HUES48 (cell line): ENCODE measurements around the gene CCDC196.

ENCODE experiments used
- H3K27ac ChIP-seq: one replicate; pipeline ENCODE4 v1.7.0; 2013; ENCODE audit warnings: low read depth, low read length, inconsistent platforms
- H3K27me3 ChIP-seq: 2 replicates; pipeline ENCODE4 v1.6.1; 2013; ENCODE audit warnings: mild to moderate bottlenecking, low read length; ENCODE audit not compliant: control insufficient read depth, insufficient read depth
- H3K36me3 ChIP-seq: 2 replicates; pipeline ENCODE4 v1.6.1; 2013; ENCODE audit warnings: low read length; ENCODE audit not compliant: control insufficient read depth, insufficient read depth
- H3K4me1 ChIP-seq: 2 replicates; pipeline ENCODE4 v1.6.1; 2013; ENCODE audit warnings: mild to moderate bottlenecking, low read length; ENCODE audit not compliant: control insufficient read depth, insufficient read depth
- H3K4me3 ChIP-seq: 2 replicates; pipeline ENCODE4 v1.5.1; 2013; ENCODE audit warnings: mild to moderate bottlenecking, low read depth, low read length
- H3K9ac ChIP-seq: 2 replicates; pipeline ENCODE4 v1.6.1; 2013; ENCODE audit warnings: mild to moderate bottlenecking, low read depth, low read length, moderate library complexity
- H3K9me3 ChIP-seq: 2 replicates; pipeline ENCODE4 v1.6.1; 2013; ENCODE audit warnings: low read length; ENCODE audit not compliant: control insufficient read depth, insufficient read depth

Gene CCDC196

DNA sequence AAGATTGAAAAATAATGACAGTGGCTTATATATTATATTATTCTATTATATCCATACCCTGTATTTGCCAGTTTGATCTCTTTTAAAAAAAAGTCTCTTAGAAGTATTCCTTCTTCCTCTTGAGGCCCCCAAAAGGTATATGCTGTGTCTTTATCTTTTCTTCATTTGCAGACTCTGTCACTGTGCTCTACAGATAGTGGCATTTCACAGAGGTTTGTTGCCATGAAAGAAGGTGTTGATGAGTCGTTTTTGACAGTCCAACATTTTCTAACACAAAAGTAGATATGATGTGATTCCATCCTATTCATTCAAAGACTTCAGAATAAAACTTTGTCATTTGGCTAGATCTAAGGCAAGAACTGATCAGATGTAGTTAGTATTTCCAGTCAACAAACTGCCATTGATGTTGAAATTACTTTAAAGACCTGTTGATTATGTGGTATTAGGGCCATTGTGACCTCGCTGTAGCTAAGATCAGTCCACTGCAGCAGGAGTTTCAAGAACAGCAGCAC is at the start of gene CCDC196:
CCDC196 (plus strand) TSS at position 462 of the 512 bp plus-strand sequence. CDS start 132 bp downstream, outside the sequence.
- Histone ChIP-seq H3K4me3 (no peak within 1 kb of the TSS), H3K27me3 (no peaks in the 10 kb centered on the region), H3K4me1 (no peaks in the 10 kb centered on the region), H3K9ac (no peak within 1 kb of the TSS), H3K36me3 (no peaks in the 10 kb centered on the region), H3K9me3 (no peaks in the 10 kb centered on the region), H3K27ac (no peak within 1 kb of the TSS)

- Histone ChIP-seq H3K4me1 (no peaks in the 10 kb centered on the region), H3K27me3 (no peaks in the 10 kb centered on the region), H3K27ac (no peak overlapping the region), H3K36me3 (no peaks in the 10 kb centered on the region), H3K9me3 (peaks cover 23% of the 10 kb centered on the region), H3K4me3 (no peak overlapping the region), H3K9ac (no peak overlapping the region)
These were observed 45.4 kb upstream of the CCDC196 start for GRCh38 chr14:66440801-66441200.

GRCh38 chr14:66442953-66443571 is 43.1 kb upstream of the CCDC196 start:
- no peak overlapping the region for H3K27ac ChIP-seq
- no peaks in the 10 kb centered on the region for H3K27me3 ChIP-seq
- no peaks in the 10 kb centered on the region for H3K4me1 ChIP-seq
- no peak overlapping the region for H3K4me3 ChIP-seq
- H3K36me3 ChIP-seq, result no peaks in the 10 kb centered on the region
- H3K9me3 ChIP-seq, result peaks cover 14% of the 10 kb centered on the region
- no peak overlapping the region for H3K9ac ChIP-seq

DNA sequence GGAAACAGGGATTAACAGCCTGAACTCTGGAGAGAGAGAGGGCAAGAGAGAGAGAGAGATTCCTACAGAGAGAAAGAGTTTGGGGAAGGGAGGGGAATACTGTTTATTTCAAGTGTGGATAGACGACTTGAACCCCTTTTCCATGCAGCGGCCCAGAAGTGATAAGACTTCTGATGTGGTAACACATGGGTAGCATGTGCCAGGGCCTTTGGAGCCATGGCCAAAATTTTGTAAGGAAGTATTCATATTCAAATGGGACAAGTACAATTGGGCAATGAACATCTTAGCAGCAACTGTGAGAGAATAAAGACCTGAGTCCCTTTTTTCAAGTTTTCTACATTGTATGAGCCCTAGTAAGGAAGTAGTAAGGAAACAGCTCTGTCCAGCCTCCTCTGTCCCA is 42.4 kb upstream of the CCDC196 start:
- H3K27ac ChIP-seq, result no peak overlapping the region
- no peaks in the 10 kb centered on the region for H3K27me3 ChIP-seq
- no peaks in the 10 kb centered on the region for H3K36me3 ChIP-seq
- H3K9ac ChIP-seq, result no peak overlapping the region
- no peaks in the 10 kb centered on the region for H3K4me1 ChIP-seq
- H3K9me3 ChIP-seq, result peaks cover 7% of the 10 kb centered on the region
- no peak overlapping the region for H3K4me3 ChIP-seq

DNA sequence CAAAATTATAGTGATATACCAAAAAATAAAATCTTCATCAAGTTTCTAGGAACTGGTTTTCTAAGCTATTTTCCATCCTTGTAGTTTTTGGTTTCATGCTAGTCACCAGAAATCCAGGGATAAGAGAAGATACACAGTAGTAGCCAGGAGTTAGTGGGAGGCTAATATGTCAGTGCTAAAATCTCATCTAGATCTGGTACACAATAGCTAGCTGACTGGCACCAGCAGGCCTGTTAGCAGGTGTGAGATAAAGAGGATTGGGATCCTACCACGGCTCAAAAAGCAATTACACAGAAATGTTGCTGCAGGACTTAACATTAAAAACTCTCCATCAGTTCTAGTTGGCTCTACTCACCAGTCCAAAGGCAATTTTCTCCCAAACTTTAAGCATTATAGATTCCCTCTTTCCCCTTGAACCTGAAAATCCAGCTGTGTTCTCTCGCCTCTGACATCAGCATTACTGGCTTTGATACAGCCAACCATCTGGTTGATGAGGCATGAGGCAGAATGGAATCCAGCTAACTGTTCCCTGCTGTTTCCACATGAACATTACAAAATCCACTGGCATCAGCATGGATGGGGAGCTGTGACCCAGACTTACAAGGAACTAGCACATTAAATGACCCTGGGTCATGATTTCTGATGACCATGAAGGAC is 41.8 kb upstream of the CCDC196 start:
- H3K9me3 ChIP-seq, result peaks cover 5% of the 10 kb centered on the region
- H3K27ac ChIP-seq, result no peak overlapping the region
- H3K27me3 ChIP-seq, result no peaks in the 10 kb centered on the region
- no peaks in the 10 kb centered on the region for H3K4me1 ChIP-seq
- H3K36me3 ChIP-seq, result no peaks in the 10 kb centered on the region
- no peak overlapping the region for H3K9ac ChIP-seq
- H3K4me3 ChIP-seq, result no peak overlapping the region

DNA sequence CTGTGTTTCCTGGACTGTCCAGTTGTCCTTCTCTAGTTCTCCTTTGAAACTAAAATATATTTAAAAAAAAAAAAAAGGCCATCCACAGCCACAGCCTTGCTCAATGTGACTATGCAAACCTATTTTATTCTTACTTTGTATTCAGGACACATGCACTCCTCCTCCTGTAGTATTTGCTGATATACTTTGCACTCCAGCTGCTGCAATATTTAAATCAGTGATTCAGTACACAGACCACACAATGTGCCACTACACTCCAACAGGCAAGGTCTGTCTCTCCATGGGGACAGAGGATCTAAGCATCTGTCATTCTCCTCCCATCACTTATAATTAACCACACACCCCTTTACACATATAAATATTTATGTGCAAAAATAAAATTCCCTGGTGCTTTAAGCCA is 40.2 kb upstream of the CCDC196 start:
- Histone ChIP-seq H3K9me3 (no peaks in the 10 kb centered on the region), H3K4me3 (no peak overlapping the region), H3K27ac (no peak overlapping the region), H3K9ac (no peak overlapping the region), H3K27me3 (no peaks in the 10 kb centered on the region), H3K36me3 (no peaks in the 10 kb centered on the region), H3K4me1 (no peaks in the 10 kb centered on the region)

DNA sequence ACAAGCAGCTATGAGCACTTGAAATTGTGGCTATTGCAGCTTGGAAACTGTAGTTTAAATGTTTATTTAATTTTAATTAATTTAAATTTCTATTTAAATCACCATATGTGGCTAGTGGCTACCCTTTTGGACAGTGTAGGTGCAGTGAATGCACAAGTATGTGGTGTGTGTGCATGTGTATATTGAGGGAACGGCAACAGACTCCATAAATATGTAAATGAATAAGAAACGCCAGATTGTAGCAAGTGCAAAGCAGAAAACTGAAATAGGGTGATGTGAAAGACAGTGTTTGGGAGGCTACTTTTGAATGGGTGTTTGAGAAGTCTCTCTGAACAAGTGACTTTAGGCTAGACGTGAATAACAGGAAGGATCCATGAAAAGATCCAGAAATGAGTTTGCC is 32.7 kb upstream of the CCDC196 start:
- H3K4me3 ChIP-seq, result no peak overlapping the region
- H3K9me3 ChIP-seq, result no peaks in the 10 kb centered on the region
- no peaks in the 10 kb centered on the region for H3K36me3 ChIP-seq

DNA sequence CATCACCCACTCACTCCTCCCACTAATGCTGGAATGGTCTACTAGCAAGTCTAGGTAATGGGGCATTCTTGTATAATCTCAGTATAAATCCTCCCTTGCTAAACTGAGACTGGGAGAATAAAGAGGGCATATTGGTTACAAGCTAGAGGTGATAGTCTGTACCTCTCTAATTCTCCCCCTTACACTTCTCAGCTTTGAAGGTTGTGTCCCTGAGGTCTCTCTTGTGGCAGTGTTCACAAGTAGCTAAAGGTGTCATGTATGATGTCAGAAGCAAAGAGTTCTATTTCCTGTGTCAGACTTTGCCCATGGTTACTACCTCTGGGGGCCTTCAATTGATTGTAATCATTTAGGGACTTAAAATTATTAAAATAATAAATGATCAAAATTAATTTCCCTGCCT is 26.6 kb upstream of the CCDC196 start:
- Histone ChIP-seq H3K9ac (no peak overlapping the region), H3K27ac (no peak overlapping the region), H3K27me3 (no peaks in the 10 kb centered on the region), H3K4me3 (no peak overlapping the region), H3K4me1 (no peaks in the 10 kb centered on the region), H3K9me3 (0 out of 2 replicates have a peak, but pooled peaks cover 4% of the 10 kb centered on the region), H3K36me3 (no peaks in the 10 kb centered on the region)

More for the DNA sequence above, 32.7 kb upstream of the CCDC196 start:
- no peaks in the 10 kb centered on the region for H3K27me3 ChIP-seq
- H3K27ac ChIP-seq, result no peak overlapping the region
- H3K9ac ChIP-seq, result no peak overlapping the region
- H3K4me1 ChIP-seq, result no peaks in the 10 kb centered on the region

DNA sequence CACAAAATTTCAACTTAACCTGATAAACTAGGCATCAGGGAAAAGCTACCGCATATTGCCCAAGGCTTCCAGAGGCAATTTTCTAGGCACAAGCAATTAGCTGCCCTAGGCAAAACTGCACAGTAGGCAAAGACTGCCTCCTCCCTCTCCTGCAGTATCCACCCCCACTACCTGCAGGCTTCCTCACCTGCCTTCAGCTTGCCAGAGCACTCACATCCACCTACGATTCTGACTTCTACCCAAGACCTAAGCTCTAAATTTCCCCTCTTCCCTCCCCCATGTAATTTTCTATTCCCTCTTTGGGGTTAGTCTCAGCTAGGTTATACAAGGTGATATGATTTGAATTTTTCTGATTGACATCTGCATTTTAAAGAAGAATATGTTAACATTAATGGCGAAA is 21.9 kb upstream of the CCDC196 start:
- no peaks in the 10 kb centered on the region for H3K27me3 ChIP-seq
- H3K4me3 ChIP-seq, result no peak overlapping the region
- H3K4me1 ChIP-seq, result no peaks in the 10 kb centered on the region
- H3K36me3 ChIP-seq, result no peaks in the 10 kb centered on the region
- peaks cover 21% of the 10 kb centered on the region for H3K9me3 ChIP-seq
- no peak overlapping the region for H3K9ac ChIP-seq
- no peak overlapping the region for H3K27ac ChIP-seq

GRCh38 chr14:66468778-66469367 is 17.3 kb upstream of the CCDC196 start:
- Histone ChIP-seq H3K27ac (no peak overlapping the region), H3K9ac (no peak overlapping the region), H3K4me3 (no peak overlapping the region), H3K9me3 (peaks cover 48% of the 10 kb centered on the region), H3K4me1 (no peaks in the 10 kb centered on the region), H3K27me3 (no peaks in the 10 kb centered on the region), H3K36me3 (no peaks in the 10 kb centered on the region)

- Histone ChIP-seq H3K27me3 (no peaks in the 10 kb centered on the region), H3K4me1 (no peaks in the 10 kb centered on the region), H3K36me3 (no peaks in the 10 kb centered on the region), H3K9ac (no peak overlapping the region), H3K4me3 (no peak overlapping the region), H3K27ac (no peak overlapping the region), H3K9me3 (peaks cover 44% of the 10 kb centered on the region)
These were observed 14.6 kb upstream of the CCDC196 start for GRCh38 chr14:66471584-66471983.
